Measurements from ENCODE around the gene CHRDL2. TPM values are rescaled to one million over a fixed set of nuclear protein-coding genes. Genes with fewer than 3 reads are reported as not detected.

CHRDL2 gene
- total and polyA plus RNA-seq, 2 donors (not counting 3 experiments of a cell fraction or from before 2014, with no cell fraction given), result not detected

GRCh38 chr11:74676596-74676995, 54.6 kb downstream of the CHRDL2 start:
- no peak overlapping the region for H3K4me2 ChIP-seq (ENCODE audit: insufficient read depth, low read length)
- TF ChIP-seq EZH2 (IDR thresholded peaks at IDR 0.05; ENCODE audit: borderline replicate concordance, low read depth, low read length, severe bottlenecking) (no peak), POLR2AphosphoS5 (IDR thresholded peaks at IDR 0.05; ENCODE audit: insufficient read depth, low read depth, low read length) (no peak), JUN (IDR thresholded peaks at IDR 0.05; ENCODE audit: borderline replicate concordance, insufficient read depth, insufficient read length, low read depth) (no peak), MAX (IDR thresholded peaks at IDR 0.05; ENCODE audit: insufficient read depth, insufficient read length) (no peak), MYC (IDR thresholded peaks at IDR 0.05; ENCODE audit: low read depth, low read length) (no peak), POLR2A (IDR thresholded peaks at IDR 0.05; ENCODE audit: low read depth, low read length) (no peak), GATA2 (IDR thresholded peaks at IDR 0.05; ENCODE audit: insufficient read depth, insufficient read length, low read depth, low read length) (no peak), FOS (IDR thresholded peaks at IDR 0.05; ENCODE audit: borderline replicate concordance, insufficient read depth, low read length) (no peak)
- TF ChIP-seq, protein P1, sequence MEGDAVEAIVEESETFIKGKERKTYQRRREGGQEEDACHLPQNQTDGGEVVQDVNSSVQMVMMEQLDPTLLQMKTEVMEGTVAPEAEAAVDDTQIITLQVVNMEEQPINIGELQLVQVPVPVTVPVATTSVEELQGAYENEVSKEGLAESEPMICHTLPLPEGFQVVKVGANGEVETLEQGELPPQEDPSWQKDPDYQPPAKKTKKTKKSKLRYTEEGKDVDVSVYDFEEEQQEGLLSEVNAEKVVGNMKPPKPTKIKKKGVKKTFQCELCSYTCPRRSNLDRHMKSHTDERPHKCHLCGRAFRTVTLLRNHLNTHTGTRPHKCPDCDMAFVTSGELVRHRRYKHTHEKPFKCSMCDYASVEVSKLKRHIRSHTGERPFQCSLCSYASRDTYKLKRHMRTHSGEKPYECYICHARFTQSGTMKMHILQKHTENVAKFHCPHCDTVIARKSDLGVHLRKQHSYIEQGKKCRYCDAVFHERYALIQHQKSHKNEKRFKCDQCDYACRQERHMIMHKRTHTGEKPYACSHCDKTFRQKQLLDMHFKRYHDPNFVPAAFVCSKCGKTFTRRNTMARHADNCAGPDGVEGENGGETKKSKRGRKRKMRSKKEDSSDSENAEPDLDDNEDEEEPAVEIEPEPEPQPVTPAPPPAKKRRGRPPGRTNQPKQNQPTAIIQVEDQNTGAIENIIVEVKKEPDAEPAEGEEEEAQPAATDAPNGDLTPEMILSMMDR (IDR thresholded peaks at IDR 0.05; ENCODE audit: extremely low read depth in 1 of 2, insufficient read depth in 1 of 2, low read depth in 1 of 2, low read length in 2 of 2), result no peak
- no peak for FAIRE-seq
- no peak overlapping the region for H3K27ac ChIP-seq (ENCODE audit: insufficient read depth, low read depth, low read length)
- intact Hi-C loops (cut with micrococcal nuclease) (no loop called here), dilution Hi-C loops (cut with MboI; ENCODE audit: extremely low pct_ligation_motif_present, low sequenced_read_pairs) (no loop called here)
- no peaks in the 10 kb centered on the region for H3K27me3 ChIP-seq (ENCODE audit: control insufficient read depth in 2 of 2, insufficient read depth in 2 of 2, low read length in 2 of 2)
- ChIA-PET POLR2A (no interaction called here), CTCF (interaction anchor here (0.8 to 5.3 kb wide), 4 partner anchors 10 to 68 kb away, joined by 3 to 31 read pairs (median 4); no protein-coding TSS in a partner anchor)
- no peaks in the 10 kb centered on the region for H4K20me1 ChIP-seq (replicated peaks; ENCODE audit: control insufficient read depth, extremely low read depth, insufficient read depth, low read length)
- H3K4me1 ChIP-seq (ENCODE audit: control insufficient read depth, extremely low read depth, insufficient read depth, low read length), result no peaks in the 10 kb centered on the region
- H3K9me1 ChIP-seq (replicated peaks; ENCODE audit: control insufficient read depth, extremely low read depth, insufficient read depth, low read length), result no peaks in the 10 kb centered on the region
- no peaks in the 10 kb centered on the region for H3K9me3 ChIP-seq (replicated peaks; ENCODE audit: control insufficient read depth, insufficient read depth, low read length)
- H3K9ac ChIP-seq (replicated peaks; ENCODE audit: extremely low read depth, insufficient read depth, low read length), result no peak overlapping the region
- H3K79me2 ChIP-seq (ENCODE audit: control insufficient read depth, insufficient read depth, low read length), result no peaks in the 10 kb centered on the region
- DNase-seq (ENCODE audit: low read depth, low spot score), result no peak
- H3K4me3 ChIP-seq (replicated peaks in 1 of 3; ENCODE audit: insufficient read depth in 1 of 3, low read depth in 1 of 3, low read length in 3 of 3), result no peak overlapping the region
- BruUV-seq (replicated peaks), result no TSS peak
- no peaks in the 10 kb centered on the region for H3K36me3 ChIP-seq (ENCODE audit: control insufficient read depth in 2 of 2, extremely low read depth in 1 of 2, insufficient read depth in 2 of 2, low read length in 2 of 2)
- H2AFZ ChIP-seq (ENCODE audit: low read depth, low read length), result no peak overlapping the region
